Suprapubic skin (tissue), 4 donors: ENCODE results near the gene VWF.

Experiments
- EP300 ChIP-seq: sonication (generic); formaldehyde crosslinking; IDR thresholded peaks from one replicate; pipeline ENCODE4 v1.6.1; 2017; ENCODE audit warnings: antibody characterized with exemption
- POLR2A ChIP-seq, 2 donors: fragments of 450-650 bp; IDR thresholded peaks; one replicate each; pipeline ENCODE4 v1.6.1; 2017; ENCODE audit warnings: antibody characterized with exemption in 2 of 2, mild to moderate bottlenecking in 2 of 2, moderate library complexity in 2 of 2
- POLR2AphosphoS5 ChIP-seq, 3 donors: sonication (generic); formaldehyde crosslinking; IDR thresholded peaks; one replicate each; pipeline ENCODE4 v1.6.1; 2017; ENCODE audit warnings: antibody characterized with exemption in 3 of 3
- TF ChIP-seq, protein P1 (sequence below), 2 donors: fragments of 200-600 bp in 1 of 2; fragments of 450-650 bp in 1 of 2; sonication (generic) in 1 of 2; IDR thresholded peaks; one replicate each; pipeline ENCODE4 v1.5.1; 2016 to 2019; ENCODE audit warnings: antibody characterized with exemption in 2 of 2, mild to moderate bottlenecking in 1 of 2, moderate library complexity in 1 of 2

DNA sequence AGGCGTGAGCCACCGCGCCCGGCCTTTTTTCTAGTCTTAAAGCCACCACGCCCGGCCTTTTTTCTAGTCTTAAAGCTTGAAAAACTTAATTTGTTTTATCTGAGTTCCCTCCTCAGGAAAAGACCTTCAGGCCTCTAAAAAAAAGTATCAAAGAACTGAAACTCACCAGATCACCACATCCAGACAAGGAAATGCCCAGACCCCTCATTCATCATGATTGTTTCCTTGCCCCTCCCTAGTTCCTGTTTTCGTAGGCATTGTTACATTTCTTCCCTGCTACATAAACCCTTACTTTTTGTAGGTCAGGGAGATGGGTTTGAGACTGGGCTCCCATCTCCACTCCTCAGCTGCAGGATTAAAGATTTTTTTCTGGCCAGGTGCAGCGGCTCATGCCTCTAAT is 21.1 kb upstream of the VWF start:
- TF ChIP-seq, protein P1, sequence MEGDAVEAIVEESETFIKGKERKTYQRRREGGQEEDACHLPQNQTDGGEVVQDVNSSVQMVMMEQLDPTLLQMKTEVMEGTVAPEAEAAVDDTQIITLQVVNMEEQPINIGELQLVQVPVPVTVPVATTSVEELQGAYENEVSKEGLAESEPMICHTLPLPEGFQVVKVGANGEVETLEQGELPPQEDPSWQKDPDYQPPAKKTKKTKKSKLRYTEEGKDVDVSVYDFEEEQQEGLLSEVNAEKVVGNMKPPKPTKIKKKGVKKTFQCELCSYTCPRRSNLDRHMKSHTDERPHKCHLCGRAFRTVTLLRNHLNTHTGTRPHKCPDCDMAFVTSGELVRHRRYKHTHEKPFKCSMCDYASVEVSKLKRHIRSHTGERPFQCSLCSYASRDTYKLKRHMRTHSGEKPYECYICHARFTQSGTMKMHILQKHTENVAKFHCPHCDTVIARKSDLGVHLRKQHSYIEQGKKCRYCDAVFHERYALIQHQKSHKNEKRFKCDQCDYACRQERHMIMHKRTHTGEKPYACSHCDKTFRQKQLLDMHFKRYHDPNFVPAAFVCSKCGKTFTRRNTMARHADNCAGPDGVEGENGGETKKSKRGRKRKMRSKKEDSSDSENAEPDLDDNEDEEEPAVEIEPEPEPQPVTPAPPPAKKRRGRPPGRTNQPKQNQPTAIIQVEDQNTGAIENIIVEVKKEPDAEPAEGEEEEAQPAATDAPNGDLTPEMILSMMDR (IDR thresholded peaks at IDR 0.05) = no peak
- no peak for TF ChIP-seq EP300
- no peak for TF ChIP-seq POLR2AphosphoS5 (IDR thresholded peaks at IDR 0.05)
- TF ChIP-seq POLR2A (IDR thresholded peaks at IDR 0.05) = no peak
